ENCODE measurements around the gene TMEM115.

- TF ChIP-seq GABPA (IDR thresholded peaks at IDR 0.05; ENCODE audit: low read depth) (peak; percentile 83), CTCF (IDR thresholded peaks at IDR 0.05; ENCODE audit: insufficient read depth, low read length) (no peak), POLR2AphosphoS5 (IDR thresholded peaks at IDR 0.05; ENCODE audit: low read depth) (no peak)
- TF ChIP-seq, protein P1, sequence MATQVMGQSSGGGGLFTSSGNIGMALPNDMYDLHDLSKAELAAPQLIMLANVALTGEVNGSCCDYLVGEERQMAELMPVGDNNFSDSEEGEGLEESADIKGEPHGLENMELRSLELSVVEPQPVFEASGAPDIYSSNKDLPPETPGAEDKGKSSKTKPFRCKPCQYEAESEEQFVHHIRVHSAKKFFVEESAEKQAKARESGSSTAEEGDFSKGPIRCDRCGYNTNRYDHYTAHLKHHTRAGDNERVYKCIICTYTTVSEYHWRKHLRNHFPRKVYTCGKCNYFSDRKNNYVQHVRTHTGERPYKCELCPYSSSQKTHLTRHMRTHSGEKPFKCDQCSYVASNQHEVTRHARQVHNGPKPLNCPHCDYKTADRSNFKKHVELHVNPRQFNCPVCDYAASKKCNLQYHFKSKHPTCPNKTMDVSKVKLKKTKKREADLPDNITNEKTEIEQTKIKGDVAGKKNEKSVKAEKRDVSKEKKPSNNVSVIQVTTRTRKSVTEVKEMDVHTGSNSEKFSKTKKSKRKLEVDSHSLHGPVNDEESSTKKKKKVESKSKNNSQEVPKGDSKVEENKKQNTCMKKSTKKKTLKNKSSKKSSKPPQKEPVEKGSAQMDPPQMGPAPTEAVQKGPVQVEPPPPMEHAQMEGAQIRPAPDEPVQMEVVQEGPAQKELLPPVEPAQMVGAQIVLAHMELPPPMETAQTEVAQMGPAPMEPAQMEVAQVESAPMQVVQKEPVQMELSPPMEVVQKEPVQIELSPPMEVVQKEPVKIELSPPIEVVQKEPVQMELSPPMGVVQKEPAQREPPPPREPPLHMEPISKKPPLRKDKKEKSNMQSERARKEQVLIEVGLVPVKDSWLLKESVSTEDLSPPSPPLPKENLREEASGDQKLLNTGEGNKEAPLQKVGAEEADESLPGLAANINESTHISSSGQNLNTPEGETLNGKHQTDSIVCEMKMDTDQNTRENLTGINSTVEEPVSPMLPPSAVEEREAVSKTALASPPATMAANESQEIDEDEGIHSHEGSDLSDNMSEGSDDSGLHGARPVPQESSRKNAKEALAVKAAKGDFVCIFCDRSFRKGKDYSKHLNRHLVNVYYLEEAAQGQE (IDR thresholded peaks at IDR 0.05; ENCODE audit: insufficient replicate concordance, low read depth), result no peak
Observed at GRCh38 chr3:50358911-50359759, at the start of gene TMEM115.

Data from HL-60 (cell line).